K562 (cell line): ENCODE data around the gene CROT. TPM values are rescaled to one million over a fixed set of nuclear protein-coding genes. Genes with fewer than 3 reads are reported as not detected.
A peak's percentile ranks its signal among the peaks of the same experiment; 100 is the strongest.

Source experiments
- ATAC-seq: fragments of 200-7000 bp; cut with Tn5 transposase; 3 replicates; pipeline ENCODE4 v1.9.1; 2020; ENCODE audit warnings: moderate library complexity
- BruUV-seq: library from RNA; stranded (reverse); fragments of 400-500 nt; replicated peaks from 2 replicates; lab custom pipeline; 2021; lab: Mats Ljungman, UMichigan
- CTCF ChIA-PET: fragments of 300-600 bp; formaldehyde crosslinking; extraction: SDS; loops from one replicate; lab custom pipeline; 2021; ENCODE audit warnings: low intra/inter-chr PET ratio; lab: Yijun Ruan, JAX
- POLR2A ChIA-PET: fragments of 300-600, 350-650 bp; sonication (Branson Sonifier 250); formaldehyde crosslinking; extraction: SDS; loops from one replicate; lab custom pipeline; 2021; ENCODE audit warnings: antibody characterized with exemption, inconsistent platforms; lab: Yijun Ruan, JAX
- DNase-seq, 4 experiments: peaks; one replicate each; pipeline versions ENCODE4 v3.0.0 to v3.0.0-alpha.2; 2011 to 2018; ENCODE audit warnings: low spot score in 3 of 4, mixed read lengths in 3 of 4; ENCODE audit errors: extremely low read depth in 1 of 4
- FAIRE-seq: peaks from 2 replicates; lab custom pipeline; 2011; peaks lifted over from hg19 to GRCh38; lab: Jason Lieb, UNC
- H2AFZ ChIP-seq: 2 replicates; pipeline ENCODE4 v1.6.0; 2011; ENCODE audit warnings: low read depth, low read length, control low read depth, inconsistent platforms
- H3K27ac ChIP-seq: fragments of 200-600 bp; 3 replicates; pipeline ENCODE4 v1.8.0; 2011; ENCODE audit warnings: low read depth, mild to moderate bottlenecking, control low read depth, inconsistent platforms, low read length, moderate library complexity, mixed read lengths; ENCODE audit errors: extremely low read depth
- H3K27me3 ChIP-seq, 2 experiments: fragments of 300-600 bp in 1 of 2; 2 replicates in 1 of 2; 3 replicates in 1 of 2; pipeline versions ENCODE4 v1.6.0 to v1.8.0; 2011; ENCODE audit warnings: inconsistent platforms in 2 of 2, low read length in 2 of 2, mild to moderate bottlenecking in 1 of 2, mixed read lengths in 1 of 2, moderate library complexity in 1 of 2; ENCODE audit not compliant: control insufficient read depth in 2 of 2, insufficient read depth in 2 of 2
- H3K36me3 ChIP-seq: fragments of 300-600 bp; 3 replicates; pipeline ENCODE4 v1.8.0; 2011; ENCODE audit warnings: mild to moderate bottlenecking, low read length, inconsistent platforms; ENCODE audit not compliant: control insufficient read depth, insufficient read depth
- H3K4me1 ChIP-seq, 2 experiments: fragments of 200-600 bp in 1 of 2; replicated peaks in 1 of 2; 2 replicates in 1 of 2; 3 replicates in 1 of 2; pipeline versions ENCODE4 v1.5.1 to v1.8.0; 2011; ENCODE audit warnings: inconsistent platforms in 2 of 2, low read length in 2 of 2, mild to moderate bottlenecking in 1 of 2, mixed read lengths in 1 of 2, moderate library complexity in 1 of 2; ENCODE audit not compliant: control insufficient read depth in 2 of 2, insufficient read depth in 2 of 2
- H3K4me2 ChIP-seq: 2 replicates; pipeline ENCODE4 v1.6.1; 2011; ENCODE audit warnings: low read length, control low read depth, inconsistent platforms, mixed read lengths; ENCODE audit not compliant: insufficient read depth
- H3K4me3 ChIP-seq: fragments of 200-600 bp; sonication (generic), shearing (Covaris generic); 2 replicates; pipeline ENCODE4 v1.5.1; 2016; ENCODE audit warnings: control low read depth, inconsistent platforms
- H3K79me2 ChIP-seq: fragments of 200-600 bp; 3 replicates; pipeline ENCODE4 v1.8.0; 2011; ENCODE audit warnings: low read length, inconsistent platforms; ENCODE audit not compliant: control insufficient read depth, insufficient read depth
- H3K9ac ChIP-seq, 2 experiments: 2 replicates each; pipeline versions ENCODE4 v1.6.0 to v1.6.1; 2011; ENCODE audit warnings: low read depth in 2 of 2, low read length in 2 of 2, control low read depth in 1 of 2, inconsistent platforms in 1 of 2, mild to moderate bottlenecking in 1 of 2, mixed read lengths in 1 of 2; ENCODE audit not compliant: insufficient read depth in 1 of 2
- H3K9me1 ChIP-seq: one replicate; pipeline ENCODE4 v1.6.0; 2011; ENCODE audit warnings: inconsistent platforms, mild to moderate bottlenecking, low read length, moderate library complexity; ENCODE audit not compliant: control insufficient read depth, insufficient read depth
- H3K9me3 ChIP-seq: replicated peaks from 2 replicates; pipeline ENCODE4 v1.5.1; 2011; ENCODE audit warnings: low read depth, low read length, inconsistent platforms; ENCODE audit not compliant: control insufficient read depth, insufficient read depth
- H4K20me1 ChIP-seq: replicated peaks from 2 replicates; pipeline ENCODE4 v1.6.1; 2011; ENCODE audit warnings: low read length, inconsistent platforms, mixed read lengths; ENCODE audit not compliant: control insufficient read depth, insufficient read depth
- FOXJ2 ChIP-seq: fragments of 200-800 bp; sonication (Bioruptor generic); IDR thresholded peaks from 2 replicates; pipeline ENCODE4 v1.6.1; 2016; ENCODE audit warnings: missing genetic modification characterization, missing compliant biosample characterization
- GTF2A2 ChIP-seq: IDR thresholded peaks from 2 replicates; pipeline ENCODE4 v1.6.1; 2016; ENCODE audit warnings: mild to moderate bottlenecking, missing genetic modification characterization, missing compliant biosample characterization
- NR4A1 ChIP-seq, 2 experiments: fragments of 250-450 bp in 1 of 2; fragments of 450-650 bp in 1 of 2; sonication (Bioruptor Pico) in 1 of 2; IDR thresholded peaks; 2 replicates each; pipeline versions ENCODE4 v1.4.0 to v1.6.1; 2016 to 2020; ENCODE audit warnings: mild to moderate bottlenecking in 2 of 2, missing compliant biosample characterization in 1 of 2, missing genetic modification characterization in 1 of 2, moderate library complexity in 1 of 2
- RCOR1 ChIP-seq, 2 experiments: IDR thresholded peaks; 2 replicates each; pipeline ENCODE4 v1.6.1; 2012; ENCODE audit warnings: low read depth in 2 of 2, low read length in 2 of 2, borderline replicate concordance in 1 of 2, improper control_type of control experiment in 1 of 2
- YY1 ChIP-seq, 3 experiments: IDR thresholded peaks; 2 replicates each; pipeline ENCODE4 v1.6.1; 2011; ENCODE audit warnings: low read length in 2 of 3, mild to moderate bottlenecking in 2 of 3, moderate library complexity in 2 of 3, borderline replicate concordance in 1 of 3, control low read depth in 1 of 3, low read depth in 1 of 3; ENCODE audit not compliant: insufficient read depth in 3 of 3, insufficient replicate concordance in 2 of 3, control insufficient read depth in 1 of 3, insufficient read length in 1 of 3; ENCODE audit errors: extremely low read depth in 1 of 3
- ZNF316 ChIP-seq: fragments of 450-650 bp; IDR thresholded peaks from 2 replicates; pipeline ENCODE4 v1.6.1; 2016
- ZNF785 ChIP-seq: fragments of 250-450 bp; sonication (Bioruptor Pico); IDR thresholded peaks from 2 replicates; pipeline ENCODE4 v1.4.0; 2020; ENCODE audit warnings: mild to moderate bottlenecking
- WGBS: fragments of 100-300 bp; shearing (Covaris generic); methylation state at CpG from one replicate; pipeline ENCODE4 v1.1.6; 2016; ENCODE audit warnings: low coverage, mixed read lengths; ENCODE audit not compliant: insufficient coverage; ENCODE audit errors: missing lambda C conversion rate; 5-methylcytosine and 5-hydroxymethylcytosine counted together
- in situ Hi-C: fragments of 300-500 bp; cut with MboI; formaldehyde crosslinking; loops from 4 replicates; pipeline ENCODE4 v1.15.0; 2018; ENCODE audit warnings: inconsistent platforms, mixed read lengths
- intact Hi-C: fragments of 100-400 bp; cut with micrococcal nuclease; formaldehyde crosslinking; loops from 2 replicates; pipeline ENCODE4 v1.14.2; 2022
- polyA plus RNA-seq, 8 experiments: library from polyadenylated mRNA; depleted of rRNA in 4 of 8; stranded (reverse) in 5 of 8; unstranded in 3 of 8; fragments of >200 nt; fragmentation: Nextera tagmentation in 2 of 8; fragmentation: Illumina TruSeq in 1 of 8; extraction: Ambion mirVana in 2 of 8; extraction: Trizol in 1 of 8; gene quantifications; 2 replicates each; pipeline versions ENCODE4 v1.2.1 to v1.2.3, GENCODE V29; 2011 to 2014; ENCODE audit warnings: inconsistent platforms in 1 of 8, missing spikeins in 1 of 8
- total RNA-seq, 7 experiments: library from RNA; depleted of rRNA in 6 of 7; stranded (reverse); fragments of >200 nt in 6 of 7; fragmentation: Illumina TruSeq in 2 of 7; extraction: Trizol in 2 of 7; gene quantifications; 2 replicates each; pipeline versions ENCODE4 v1.2.1 to v1.2.3, GENCODE V29; 2011 to 2021; ENCODE audit warnings: low replicate concordance in 1 of 7
- TF ChIP-seq, protein P1 (sequence below): fragments of 450-650 bp; formaldehyde crosslinking; IDR thresholded peaks from 2 replicates; pipeline ENCODE4 v1.4.0; 2020; ENCODE audit warnings: mild to moderate bottlenecking, moderate library complexity
- TF ChIP-seq, protein P2 (sequence below): fragments of 250-450 bp; sonication (Bioruptor Pico); IDR thresholded peaks from 2 replicates; pipeline ENCODE4 v1.4.0; 2020; ENCODE audit warnings: mild to moderate bottlenecking, moderate library complexity, borderline replicate concordance

CROT gene
- total and polyA plus RNA-seq, 9 of the 15 experiments (the other 6 are each of a cell fraction or from before 2014, with no cell fraction given): 2.5 to 8.1 (median 5.1) TPM

DNA sequence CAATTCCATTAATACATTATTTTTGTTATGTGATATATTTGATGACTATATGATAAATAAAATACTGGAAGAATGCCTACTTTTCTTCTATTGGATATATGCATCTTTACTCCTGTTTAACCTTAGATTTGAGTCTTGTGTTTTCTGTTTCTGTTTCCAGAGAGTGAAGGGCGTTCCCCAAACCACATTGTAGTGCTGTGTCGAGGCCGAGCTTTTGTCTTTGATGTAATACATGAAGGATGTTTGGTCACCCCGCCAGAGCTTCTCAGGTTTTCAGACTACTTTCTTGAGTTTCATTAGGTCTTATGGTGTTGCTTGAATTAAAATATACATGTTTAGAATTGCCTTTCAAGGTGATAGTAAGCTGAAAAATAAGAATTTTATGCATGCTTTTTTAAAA lies 23.8 kb downstream of the CROT start:
- ChIA-PET POLR2A (no interaction called here), CTCF (interaction anchor here (0.7 kb wide), 1 partner anchor 1041 kb away, joined by 3 read pairs; no protein-coding TSS in a partner anchor)
- ATAC-seq (no peak), DNase-seq (no peak), FAIRE-seq (no peak)
- H3K4me2 ChIP-seq: no peak overlapping the region
- no peaks in the 10 kb centered on the region for H3K79me2 ChIP-seq
- no peaks in the 10 kb centered on the region for H3K9me1 ChIP-seq
- no peak overlapping the region for H3K4me3 ChIP-seq
- no TSS peak for BruUV-seq
- H4K20me1 ChIP-seq: no peaks in the 10 kb centered on the region
- H3K27ac ChIP-seq: no peak overlapping the region
- H3K9me3 ChIP-seq: no peaks in the 10 kb centered on the region
- no peaks in the 10 kb centered on the region for H3K27me3 ChIP-seq
- WGBS: 42% methylated on average over 4 of the region's 4 CpGs
- intact Hi-C loops (no loop called here), in situ Hi-C loops (no loop called here)
- H3K4me1 ChIP-seq: peaks cover 0 to 12% of the 10 kb centered on the region in 2 experiments; a peak in 3 of 5 replicates
- no peak overlapping the region for H2AFZ ChIP-seq
- no peak for TF ChIP-seq ZNF785 (CRISPR knock-in tag)
- TF ChIP-seq ZNF316: 0 out of 2 replicates have a peak, but pooled peaks have one; percentile 12
- H3K9ac ChIP-seq: no peak overlapping the region
- H3K36me3 ChIP-seq: no peaks in the 10 kb centered on the region

DNA sequence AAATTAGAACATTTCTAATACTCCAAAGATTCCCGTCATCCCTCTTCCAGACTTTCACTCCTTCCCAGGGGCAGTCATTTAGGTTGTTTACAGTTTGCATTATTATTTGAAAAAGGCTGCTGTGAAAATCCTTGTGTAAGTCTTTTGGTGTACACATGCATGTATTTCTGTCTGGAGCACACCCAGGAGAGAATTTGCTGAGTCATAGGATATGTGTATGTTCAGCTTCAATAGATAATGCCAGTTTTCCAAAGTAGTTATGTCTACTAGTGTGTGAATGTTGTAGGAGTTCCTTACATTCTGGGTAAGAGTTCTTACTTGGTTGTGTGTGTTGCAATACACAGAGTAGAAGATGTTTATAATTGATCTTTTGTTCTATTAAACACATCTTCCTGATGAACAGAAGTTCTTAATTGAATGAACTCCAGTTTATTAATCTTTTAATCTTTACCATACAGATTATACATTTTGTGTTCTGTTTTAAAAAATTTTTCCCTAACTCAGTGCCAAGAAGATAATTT lies 25.3 kb downstream of the CROT start:
- FAIRE-seq (peak; percentile 74), DNase-seq (peak in 2 of 4 experiments; percentile 36 to 59), ATAC-seq (peak; percentile 80)
- Histone ChIP-seq H3K27ac (no peak overlapping the region), H3K9ac (no peak overlapping the region), H3K4me3 (no peak overlapping the region), H3K9me1 (no peaks in the 10 kb centered on the region), H2AFZ (peak overlapping the region; percentile 23; the same call in 1 of the 2 replicates), H3K36me3 (no peaks in the 10 kb centered on the region), H3K4me2 (no peak overlapping the region), H3K79me2 (no peaks in the 10 kb centered on the region), H3K27me3 (no peaks in the 10 kb centered on the region), H3K4me1 (peaks cover 0 to 12% of the 10 kb centered on the region in 2 experiments; a peak in 3 of 5 replicates), H3K9me3 (no peaks in the 10 kb centered on the region), H4K20me1 (no peaks in the 10 kb centered on the region)
- no TSS peak for BruUV-seq
- 62% methylated on average over 1 of the region's 1 CpG for WGBS
- in situ Hi-C loops: no loop called here
- CTCF ChIA-PET: no interaction called here
- intact Hi-C loops: no loop called here
- POLR2A ChIA-PET: interaction anchor here (2.3 kb wide), 1 partner anchor 9 kb away, joined by 6 read pairs; no protein-coding TSS in a partner anchor
- TF ChIP-seq, protein P1, sequence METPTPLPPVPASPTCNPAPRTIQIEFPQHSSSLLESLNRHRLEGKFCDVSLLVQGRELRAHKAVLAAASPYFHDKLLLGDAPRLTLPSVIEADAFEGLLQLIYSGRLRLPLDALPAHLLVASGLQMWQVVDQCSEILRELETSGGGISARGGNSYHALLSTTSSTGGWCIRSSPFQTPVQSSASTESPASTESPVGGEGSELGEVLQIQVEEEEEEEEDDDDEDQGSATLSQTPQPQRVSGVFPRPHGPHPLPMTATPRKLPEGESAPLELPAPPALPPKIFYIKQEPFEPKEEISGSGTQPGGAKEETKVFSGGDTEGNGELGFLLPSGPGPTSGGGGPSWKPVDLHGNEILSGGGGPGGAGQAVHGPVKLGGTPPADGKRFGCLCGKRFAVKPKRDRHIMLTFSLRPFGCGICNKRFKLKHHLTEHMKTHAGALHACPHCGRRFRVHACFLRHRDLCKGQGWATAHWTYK (CRISPR knock-in tag): 0 out of 2 replicates have a peak, but pooled peaks have one; percentile 27
- TF ChIP-seq, protein P2, sequence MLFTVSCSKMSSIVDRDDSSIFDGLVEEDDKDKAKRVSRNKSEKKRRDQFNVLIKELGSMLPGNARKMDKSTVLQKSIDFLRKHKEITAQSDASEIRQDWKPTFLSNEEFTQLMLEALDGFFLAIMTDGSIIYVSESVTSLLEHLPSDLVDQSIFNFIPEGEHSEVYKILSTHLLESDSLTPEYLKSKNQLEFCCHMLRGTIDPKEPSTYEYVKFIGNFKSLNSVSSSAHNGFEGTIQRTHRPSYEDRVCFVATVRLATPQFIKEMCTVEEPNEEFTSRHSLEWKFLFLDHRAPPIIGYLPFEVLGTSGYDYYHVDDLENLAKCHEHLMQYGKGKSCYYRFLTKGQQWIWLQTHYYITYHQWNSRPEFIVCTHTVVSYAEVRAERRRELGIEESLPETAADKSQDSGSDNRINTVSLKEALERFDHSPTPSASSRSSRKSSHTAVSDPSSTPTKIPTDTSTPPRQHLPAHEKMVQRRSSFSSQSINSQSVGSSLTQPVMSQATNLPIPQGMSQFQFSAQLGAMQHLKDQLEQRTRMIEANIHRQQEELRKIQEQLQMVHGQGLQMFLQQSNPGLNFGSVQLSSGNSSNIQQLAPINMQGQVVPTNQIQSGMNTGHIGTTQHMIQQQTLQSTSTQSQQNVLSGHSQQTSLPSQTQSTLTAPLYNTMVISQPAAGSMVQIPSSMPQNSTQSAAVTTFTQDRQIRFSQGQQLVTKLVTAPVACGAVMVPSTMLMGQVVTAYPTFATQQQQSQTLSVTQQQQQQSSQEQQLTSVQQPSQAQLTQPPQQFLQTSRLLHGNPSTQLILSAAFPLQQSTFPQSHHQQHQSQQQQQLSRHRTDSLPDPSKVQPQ (CRISPR knock-in tag): no peak
- TF ChIP-seq RCOR1 (IDR thresholded peaks at IDR 0.05; ENCODE audit: borderline replicate concordance in 1 of 2, low read depth in 2 of 2, low read length in 2 of 2) (no peak), NR4A1 (CRISPR knock-in tag; IDR thresholded peaks at IDR 0.05) (no peak), NR4A1 (tag; IDR thresholded peaks at IDR 0.05) (no peak), YY1 (IDR thresholded peaks at IDR 0.05; ENCODE audit: borderline replicate concordance in 1 of 3, control insufficient read depth in 1 of 3, extremely low read depth in 1 of 3, insufficient read depth in 3 of 3, insufficient read length in 1 of 3, insufficient replicate concordance in 2 of 3, low read depth in 1 of 3, low read length in 2 of 3) (no peak), GTF2A2 (tag) (no peak), FOXJ2 (tag) (no peak)
